Type B pancreatic cell (in vitro differentiated cells): Measurements from ENCODE around the gene PKP2. TPM values are rescaled to one million over a fixed set of nuclear protein-coding genes. Genes with fewer than 3 reads are reported as not detected.
A peak's percentile ranks its signal among the peaks of the same experiment; 100 is the strongest.

ENCODE experiments used
- DNase-seq: peaks from one replicate; pipeline ENCODE4 v3.0.0; 2021; ENCODE audit warnings: mixed read lengths; ENCODE audit not compliant: unreplicated experiment; ENCODE audit errors: extremely low spot score
- H3K27ac Mint-ChIP-seq: 2 replicates; pipeline ENCODE4 v1.8.0; 2021; ENCODE audit warnings: mild to moderate bottlenecking, mixed read lengths
- H3K27me3 Mint-ChIP-seq: 2 replicates; pipeline ENCODE4 v1.8.0; 2021; ENCODE audit warnings: mixed read lengths
- H3K36me3 Mint-ChIP-seq: 2 replicates; pipeline ENCODE4 v1.8.0; 2021; ENCODE audit warnings: mixed read lengths
- H3K4me1 Mint-ChIP-seq: one replicate; pipeline ENCODE4 v1.8.0; 2021; ENCODE audit warnings: mixed read lengths; ENCODE audit not compliant: unreplicated experiment
- H3K4me3 Mint-ChIP-seq: 2 replicates; pipeline ENCODE4 v1.8.0; 2021; ENCODE audit warnings: mild to moderate bottlenecking, mixed read lengths
- H3K9me3 Mint-ChIP-seq: 2 replicates; pipeline ENCODE4 v1.8.0; 2021; ENCODE audit warnings: mixed read lengths
- CTCF ChIP-seq: fragments of 200-600 bp; sonication (generic); conservative IDR thresholded peaks from 2 replicates; pipeline ENCODE4 v1.5.0; 2021; ENCODE audit warnings: antibody characterized with exemption, mild to moderate bottlenecking
- total RNA-seq: library from RNA; stranded (reverse); gene quantifications from 2 replicates; pipeline ENCODE4 v1.2.1, GENCODE V29; 2021; ENCODE audit warnings: low replicate concordance

PKP2 gene
- total RNA-seq, 1 donor from 2014 or later, result 29.5 TPM

DNA sequence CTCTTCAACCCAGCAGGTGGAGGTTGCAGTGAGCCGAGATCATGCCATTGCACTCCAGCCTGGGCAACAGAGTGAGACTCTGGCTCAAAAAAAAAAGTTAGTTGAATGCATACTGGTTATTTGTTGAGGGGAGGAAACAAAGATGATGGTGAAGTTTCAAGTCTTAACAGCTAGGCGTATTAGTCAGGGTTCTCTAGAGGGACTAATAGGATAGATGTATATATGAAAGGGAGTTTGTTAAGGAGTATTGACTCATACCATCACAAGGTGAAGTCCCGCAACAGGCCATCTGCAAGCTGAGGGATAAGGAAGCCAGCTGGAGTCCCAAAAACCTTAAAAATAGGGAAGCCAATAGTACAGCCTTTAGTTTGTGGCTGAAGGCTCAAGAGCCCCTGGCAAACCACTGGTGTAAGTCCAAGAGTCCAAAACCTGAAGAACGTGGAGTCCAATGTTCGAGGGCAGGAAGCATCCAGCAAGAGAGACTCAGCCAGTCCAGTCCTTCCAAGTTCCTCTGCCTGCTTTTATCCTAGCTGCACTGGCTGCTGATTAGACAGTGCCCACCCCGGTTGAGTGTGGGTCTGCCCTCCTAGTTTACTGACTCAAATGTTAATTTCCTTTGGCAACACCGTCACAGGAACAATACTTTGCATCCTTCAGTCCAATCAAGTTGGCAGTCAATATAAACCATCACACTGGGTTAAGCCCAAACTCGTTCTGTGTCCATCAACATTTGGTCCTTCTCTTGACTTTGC lies 26.1 kb upstream of the PKP2 start:
- no peak for TF ChIP-seq CTCF
- H3K36me3 Mint-ChIP-seq, result no peaks in the 10 kb centered on the region
- no peak for DNase-seq
- H3K4me1 Mint-ChIP-seq, result no peaks in the 10 kb centered on the region
- no peak overlapping the region for H3K4me3 Mint-ChIP-seq
- no peaks in the 10 kb centered on the region for H3K9me3 Mint-ChIP-seq
- no peak overlapping the region for H3K27ac Mint-ChIP-seq
- no peaks in the 10 kb centered on the region for H3K27me3 Mint-ChIP-seq

- Mint-ChIP-seq H3K27ac (no peak overlapping the region), H3K36me3 (no peaks in the 10 kb centered on the region), H3K4me1 (no peaks in the 10 kb centered on the region), H3K4me3 (no peak overlapping the region), H3K27me3 (no peaks in the 10 kb centered on the region), H3K9me3 (no peaks in the 10 kb centered on the region)
- no peak for TF ChIP-seq CTCF
- DNase-seq, result no peak
These were observed 24.8 kb upstream of the PKP2 start for GRCh38 chr12:32921397-32921796.

DNA sequence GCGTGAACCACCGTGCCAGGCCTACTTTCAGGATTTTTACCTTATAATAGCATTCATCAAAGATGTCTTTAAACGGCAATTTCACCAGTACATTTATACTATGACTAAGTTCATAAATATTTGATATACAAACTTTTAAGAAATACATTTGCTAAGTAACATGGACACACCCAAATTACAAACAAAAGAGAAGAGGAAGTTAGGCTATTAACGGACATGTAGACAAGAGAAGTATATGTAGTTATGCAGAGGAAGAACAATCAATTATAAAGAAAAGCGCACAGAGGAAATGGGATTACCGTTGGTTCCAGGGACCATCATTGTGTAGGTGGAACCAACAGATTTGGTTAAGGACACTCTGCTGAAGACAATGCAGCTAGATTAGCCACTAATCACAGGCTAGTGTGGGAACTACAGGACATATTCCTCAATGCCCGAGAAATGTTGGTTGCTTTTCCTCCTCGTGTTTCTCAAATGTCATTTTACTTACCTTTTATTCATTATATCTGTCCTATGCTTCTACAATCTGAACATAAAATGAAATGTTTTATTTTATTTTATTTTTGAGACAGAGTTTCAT lies 24.0 kb upstream of the PKP2 start:
- no peak for DNase-seq
- Mint-ChIP-seq H3K27ac (peak overlapping the region; percentile 52), H3K27me3 (no peaks in the 10 kb centered on the region), H3K4me1 (no peaks in the 10 kb centered on the region), H3K4me3 (no peak overlapping the region), H3K36me3 (no peaks in the 10 kb centered on the region), H3K9me3 (no peaks in the 10 kb centered on the region)
- no peak for TF ChIP-seq CTCF

DNA sequence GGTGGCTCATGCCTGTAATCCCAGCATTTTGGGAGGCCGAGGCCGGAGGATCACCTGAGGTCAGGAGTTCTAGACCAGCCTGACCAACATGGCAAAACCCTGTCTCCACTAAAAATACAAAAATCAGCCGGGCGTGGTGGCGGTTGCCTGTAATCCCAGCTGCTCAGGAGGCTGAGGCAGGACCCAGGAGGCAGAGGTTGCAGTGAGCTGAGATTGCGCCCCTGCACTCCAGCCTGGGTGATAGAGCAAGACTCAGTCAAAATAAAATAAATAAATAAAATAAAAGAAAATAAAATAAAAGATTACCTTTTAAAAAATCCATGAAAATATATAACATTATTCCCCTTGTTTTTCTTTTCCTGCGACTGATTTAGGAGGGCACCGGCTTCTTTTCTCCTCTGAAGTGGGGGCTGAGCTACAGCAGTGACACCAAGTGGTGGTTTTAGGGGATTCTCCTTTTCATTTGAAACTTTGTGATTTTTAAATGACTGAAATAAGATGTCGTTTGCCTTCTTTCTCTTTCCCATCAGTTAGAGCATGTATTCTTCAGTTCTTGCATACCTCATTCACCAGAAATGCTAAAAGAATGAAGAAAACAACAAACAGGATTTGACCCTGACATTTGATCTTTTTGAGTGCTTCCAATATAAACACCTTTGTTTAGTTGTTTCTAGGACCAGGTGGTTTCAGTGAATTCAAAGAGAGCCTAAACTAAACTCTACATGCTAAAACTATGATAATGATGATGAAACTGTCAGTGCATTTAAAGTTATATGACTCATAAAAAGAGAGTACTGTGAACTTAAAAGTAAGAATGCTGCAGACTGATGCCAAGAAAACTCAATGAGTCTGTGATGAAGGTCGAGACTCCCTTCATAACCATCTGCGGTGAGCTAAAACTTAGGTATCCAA lies 22.6 kb upstream of the PKP2 start:
- H3K4me1 Mint-ChIP-seq, result no peaks in the 10 kb centered on the region
- H3K9me3 Mint-ChIP-seq, result no peaks in the 10 kb centered on the region
- H3K36me3 Mint-ChIP-seq, result no peaks in the 10 kb centered on the region
- peak; percentile 78 for TF ChIP-seq CTCF
- H3K27me3 Mint-ChIP-seq, result no peaks in the 10 kb centered on the region
- H3K27ac Mint-ChIP-seq, result peak overlapping the region; percentile 31
- no peak for DNase-seq
- H3K4me3 Mint-ChIP-seq, result no peak overlapping the region

DNA sequence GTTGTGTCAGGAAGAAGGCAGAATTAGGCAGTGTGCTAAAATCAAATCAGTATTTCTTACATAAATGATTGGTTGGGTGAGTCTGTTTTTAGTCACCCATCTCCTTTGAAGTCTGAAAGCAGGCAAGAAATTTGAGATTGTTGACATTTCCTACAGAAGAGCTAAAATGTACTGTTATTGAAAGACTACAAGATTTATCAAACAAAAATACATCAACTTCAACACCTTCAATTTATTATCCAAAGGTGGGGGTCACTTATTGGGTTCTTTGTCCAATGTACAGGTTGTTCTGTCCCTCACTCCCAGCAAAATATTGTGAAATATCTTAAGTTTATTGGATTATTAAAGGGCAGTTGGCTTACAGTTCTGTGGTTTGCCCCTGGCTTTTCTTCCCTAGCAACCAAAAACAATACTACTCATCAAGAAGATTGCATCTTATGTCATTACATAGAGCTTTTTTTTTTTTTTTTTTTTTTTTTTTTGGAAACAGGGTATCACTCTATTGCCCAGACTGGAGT lies 20.6 kb upstream of the PKP2 start:
- Mint-ChIP-seq H3K9me3 (no peaks in the 10 kb centered on the region), H3K36me3 (no peaks in the 10 kb centered on the region), H3K27me3 (no peaks in the 10 kb centered on the region), H3K4me1 (no peaks in the 10 kb centered on the region), H3K27ac (no peak overlapping the region), H3K4me3 (no peak overlapping the region)
- no peak for TF ChIP-seq CTCF
- no peak for DNase-seq
